ENCODE data around the gene CHRNA10.

- no peak for TF ChIP-seq EZH2phosphoT487 (IDR thresholded peaks at IDR 0.05; ENCODE audit: low read depth)
- TF ChIP-seq, protein P1, sequence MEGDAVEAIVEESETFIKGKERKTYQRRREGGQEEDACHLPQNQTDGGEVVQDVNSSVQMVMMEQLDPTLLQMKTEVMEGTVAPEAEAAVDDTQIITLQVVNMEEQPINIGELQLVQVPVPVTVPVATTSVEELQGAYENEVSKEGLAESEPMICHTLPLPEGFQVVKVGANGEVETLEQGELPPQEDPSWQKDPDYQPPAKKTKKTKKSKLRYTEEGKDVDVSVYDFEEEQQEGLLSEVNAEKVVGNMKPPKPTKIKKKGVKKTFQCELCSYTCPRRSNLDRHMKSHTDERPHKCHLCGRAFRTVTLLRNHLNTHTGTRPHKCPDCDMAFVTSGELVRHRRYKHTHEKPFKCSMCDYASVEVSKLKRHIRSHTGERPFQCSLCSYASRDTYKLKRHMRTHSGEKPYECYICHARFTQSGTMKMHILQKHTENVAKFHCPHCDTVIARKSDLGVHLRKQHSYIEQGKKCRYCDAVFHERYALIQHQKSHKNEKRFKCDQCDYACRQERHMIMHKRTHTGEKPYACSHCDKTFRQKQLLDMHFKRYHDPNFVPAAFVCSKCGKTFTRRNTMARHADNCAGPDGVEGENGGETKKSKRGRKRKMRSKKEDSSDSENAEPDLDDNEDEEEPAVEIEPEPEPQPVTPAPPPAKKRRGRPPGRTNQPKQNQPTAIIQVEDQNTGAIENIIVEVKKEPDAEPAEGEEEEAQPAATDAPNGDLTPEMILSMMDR (IDR thresholded peaks at IDR 0.05; ENCODE audit: low read depth, low read length), result no peak
Observed at GRCh38 chr11:3627291-3627690, 43.9 kb downstream of the CHRNA10 start.
